IPS-NIHi11 (cell line): ENCODE measurements around the gene CBLB.
A peak's percentile ranks its signal among the peaks of the same experiment; 100 is the strongest.

ENCODE experiments used
- DNase-seq: peaks from one replicate; pipeline ENCODE4 v3.0.0; 2012; ENCODE audit warnings: mixed read lengths, low spot score

Gene CBLB

DNA sequence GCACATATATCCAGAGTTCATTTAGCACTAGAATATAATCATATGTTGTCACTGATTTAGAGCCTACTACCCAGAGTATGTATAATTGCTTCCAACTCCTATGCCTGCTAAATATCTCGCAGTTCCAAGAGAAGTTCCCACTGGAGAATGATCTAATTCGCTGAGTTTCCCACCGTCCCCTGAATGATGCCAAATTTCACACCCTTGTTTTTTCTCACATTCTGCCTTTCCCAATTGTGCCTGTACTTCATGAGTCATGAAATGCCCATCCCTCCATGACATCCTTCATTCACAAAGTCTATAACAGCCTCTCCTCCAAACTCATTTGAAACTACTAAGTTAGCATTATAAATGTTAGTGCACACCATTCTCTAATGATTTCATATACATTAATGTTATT lies 177.2 kb downstream of the CBLB start:
- no peak for DNase-seq

GRCh38 chr3:105691053-105691452 lies 177.8 kb downstream of the CBLB start:
- DNase-seq = no peak

GRCh38 chr3:105688821-105689220 lies 180.0 kb downstream of the CBLB start:
- DNase-seq = no peak

DNA sequence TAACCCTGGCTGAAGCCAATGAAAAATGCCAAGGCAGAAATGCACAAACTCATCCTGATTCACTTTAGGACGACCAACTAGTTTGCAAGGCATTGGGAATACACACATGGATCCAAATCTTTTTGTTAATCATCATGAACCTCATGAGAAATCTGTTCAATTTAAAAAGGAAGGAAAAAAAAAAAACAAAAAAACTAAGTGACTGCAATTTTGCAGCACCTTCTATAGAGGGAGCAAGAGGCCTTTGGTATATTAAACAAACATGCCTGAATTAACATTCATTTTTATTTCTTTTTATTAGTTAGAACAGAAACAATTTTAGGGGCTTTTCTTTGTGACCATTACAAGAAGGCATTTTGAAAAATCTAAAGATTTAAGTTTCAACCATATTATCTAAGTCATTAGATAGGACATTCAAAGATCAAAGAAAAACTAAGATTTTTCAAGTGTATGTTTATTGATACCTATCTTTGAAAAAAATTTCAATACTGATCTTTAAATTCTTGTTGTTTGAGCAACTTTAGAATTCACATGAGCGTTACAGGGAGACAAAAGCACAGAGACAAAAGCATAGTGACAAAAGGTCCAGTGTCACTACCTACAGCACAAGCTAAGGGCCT lies 182.4 kb downstream of the CBLB start:
- DNase-seq = peak; percentile 35

- no peak for DNase-seq
These were observed 188.9 kb downstream of the CBLB start for GRCh38 chr3:105679951-105680350.

GRCh38 chr3:105678017-105678416 lies 190.8 kb downstream of the CBLB start:
- no peak for DNase-seq

- no peak for DNase-seq
These were observed 192.1 kb downstream of the CBLB start for GRCh38 chr3:105676621-105677300.

GRCh38 chr3:105674437-105675065 lies 194.3 kb downstream of the CBLB start:
- DNase-seq = no peak

DNA sequence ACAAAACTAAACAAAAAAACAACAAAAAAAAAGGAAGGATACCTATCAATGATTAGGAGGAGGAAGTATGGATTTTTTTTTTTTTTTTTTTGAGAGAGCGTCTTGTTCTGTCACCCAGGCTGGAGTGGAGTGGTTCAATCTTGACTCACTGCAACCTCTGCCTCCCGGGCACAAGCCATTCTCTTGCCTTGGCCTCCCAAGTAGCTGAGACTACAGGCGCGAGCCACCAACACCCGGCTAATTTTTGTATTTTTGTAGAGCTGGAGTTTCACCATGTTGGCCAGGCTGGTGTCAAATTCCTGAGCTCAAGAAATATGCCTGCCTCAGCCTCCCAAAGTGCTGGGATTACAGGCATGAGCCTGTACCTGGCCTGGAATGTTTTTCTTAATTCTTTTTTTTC lies 195.8 kb downstream of the CBLB start:
- no peak for DNase-seq

DNA sequence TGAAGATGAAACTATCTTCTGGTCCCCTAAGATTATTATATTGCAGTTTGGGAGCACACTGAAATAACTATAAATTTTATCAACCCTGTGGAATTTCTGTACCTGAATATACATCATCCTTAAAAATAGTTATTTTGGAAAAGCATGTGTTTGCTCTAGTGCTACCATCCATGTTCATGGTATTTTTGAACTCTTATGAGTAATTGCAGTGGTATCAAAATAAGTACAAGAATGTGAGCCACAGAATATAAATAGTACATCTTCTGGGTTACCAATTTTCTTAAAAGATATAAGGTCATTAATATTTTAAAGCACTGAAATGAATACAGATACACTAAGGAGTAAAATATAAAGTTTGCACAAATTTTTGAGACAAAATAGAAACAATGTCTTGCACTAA lies 206.5 kb downstream of the CBLB start:
- DNase-seq = no peak

DNA sequence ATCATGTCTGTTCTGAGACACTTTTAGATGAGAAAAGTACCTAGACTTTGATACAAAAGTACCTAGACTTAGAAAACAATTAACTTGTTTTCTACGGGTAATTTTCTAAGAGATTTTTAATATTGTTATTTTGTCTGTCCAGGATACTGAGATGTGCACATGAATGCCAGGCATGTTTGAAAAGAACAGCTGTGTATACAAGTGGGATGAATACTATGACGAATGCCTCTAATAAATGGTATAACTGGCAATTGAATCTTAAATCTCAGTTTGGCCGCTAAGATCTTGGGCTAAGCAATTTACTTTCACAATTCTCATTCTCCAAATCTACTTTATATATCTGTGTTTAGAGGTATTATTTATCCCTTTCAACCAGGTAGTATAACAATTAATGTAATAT lies 207.4 kb downstream of the CBLB start:
- no peak for DNase-seq

DNA sequence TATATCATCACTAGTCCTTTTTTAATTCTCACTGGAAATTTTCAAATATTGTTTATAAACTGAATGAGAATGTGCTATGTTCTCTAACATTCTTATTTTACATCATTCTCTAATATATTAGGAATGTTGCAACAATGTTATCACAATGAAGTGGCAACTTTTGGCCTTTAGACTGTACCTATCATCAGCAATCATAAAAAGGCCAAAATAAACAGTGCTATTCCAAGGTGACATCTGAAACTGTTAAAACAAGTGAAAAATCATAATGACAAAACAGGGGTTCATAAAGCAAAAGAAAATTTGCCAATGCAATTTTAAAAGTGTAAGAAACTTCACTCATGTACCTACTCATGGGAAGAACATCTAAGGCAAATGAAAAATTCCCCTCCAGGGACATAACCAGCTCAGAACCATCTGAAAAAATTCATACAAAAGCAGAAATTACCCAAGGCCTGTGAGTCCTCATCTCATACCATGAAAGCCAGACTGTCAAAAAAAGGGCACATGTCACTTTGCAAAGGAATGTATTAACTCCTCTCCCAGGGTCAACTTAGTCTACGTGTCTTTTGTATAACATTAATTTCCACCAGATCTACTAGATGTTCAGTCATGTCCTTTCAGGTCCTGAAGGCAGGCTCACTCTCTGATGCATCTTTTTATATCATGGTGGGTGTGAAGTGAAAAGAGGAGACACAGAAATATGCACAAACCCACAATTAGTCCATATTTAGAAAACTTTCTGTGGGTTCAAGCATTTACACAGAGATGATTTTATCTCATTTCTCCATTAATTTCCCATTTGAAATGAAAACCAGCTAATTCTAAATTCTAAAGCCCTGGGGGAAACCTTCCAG lies 211.9 kb downstream of the CBLB start:
- DNase-seq = no peak

- DNase-seq = no peak
These were observed 214.9 kb downstream of the CBLB start for GRCh38 chr3:105653868-105654267.

DNA sequence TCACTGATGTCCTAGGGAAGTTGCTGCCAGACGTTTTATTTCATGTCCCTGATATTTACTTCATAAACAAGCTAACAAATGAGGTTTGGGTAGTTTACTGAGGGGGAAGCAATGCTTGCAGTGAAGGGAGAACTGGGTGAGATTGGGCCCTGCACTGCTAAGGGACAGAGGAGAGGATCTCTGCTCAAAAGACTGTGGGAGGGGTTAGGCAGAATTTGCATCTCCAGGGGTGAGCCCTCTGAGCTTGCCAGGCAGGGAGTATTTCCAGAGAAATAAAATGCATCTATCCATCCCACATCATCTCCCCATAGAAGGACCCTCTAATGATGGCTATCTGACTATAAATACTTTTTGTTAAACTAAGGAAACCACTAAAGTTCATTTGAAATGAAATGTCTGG lies 215.6 kb downstream of the CBLB start:
- DNase-seq = no peak

GRCh38 chr3:105649480-105649879 lies 219.3 kb downstream of the CBLB start:
- no peak for DNase-seq

- no peak for DNase-seq
These were observed 221.8 kb downstream of the CBLB start for GRCh38 chr3:105647047-105647446.

DNA sequence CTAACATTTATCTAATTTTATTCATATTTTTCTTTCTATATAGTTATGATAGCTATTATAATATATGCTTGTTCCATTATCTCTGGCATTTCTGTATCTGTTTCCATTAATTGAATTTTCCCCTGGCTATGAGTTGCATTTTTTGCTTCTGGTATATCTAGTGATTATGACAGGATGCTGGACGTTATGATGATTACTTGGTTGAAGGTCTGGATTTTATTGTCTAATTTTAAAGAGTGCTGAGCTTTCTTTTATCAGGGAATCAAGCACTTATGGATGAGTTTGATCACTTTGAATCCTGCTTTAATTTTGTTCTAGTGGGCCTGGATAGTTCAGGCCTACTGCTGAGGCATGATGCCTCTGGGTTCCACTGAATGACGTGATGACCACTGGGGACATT lies 229.7 kb downstream of the CBLB start:
- no peak for DNase-seq

GRCh38 chr3:105634708-105635107 lies 234.1 kb downstream of the CBLB start:
- no peak for DNase-seq

GRCh38 chr3:105629718-105630117 lies 239.1 kb downstream of the CBLB start:
- DNase-seq = no peak

DNA sequence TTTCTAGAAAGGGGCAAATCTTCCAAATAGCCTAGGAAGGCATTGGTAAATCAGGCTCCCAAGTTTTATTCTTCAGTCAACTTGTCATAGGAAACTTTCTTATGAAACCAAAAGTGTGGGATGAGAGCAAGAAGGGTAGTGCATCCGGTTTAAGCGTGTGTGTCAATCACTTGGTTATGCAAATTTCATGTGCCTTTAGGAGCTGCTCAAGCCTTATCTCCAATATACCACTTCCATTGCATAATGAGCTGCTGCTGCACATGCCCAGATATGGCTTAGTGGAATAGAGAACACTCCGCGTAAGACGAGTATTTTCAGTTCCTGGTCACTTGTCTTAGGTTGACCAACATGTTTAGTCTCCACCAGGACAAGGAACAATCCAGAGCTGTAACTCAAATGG lies 242.1 kb downstream of the CBLB start:
- no peak for DNase-seq

DNA sequence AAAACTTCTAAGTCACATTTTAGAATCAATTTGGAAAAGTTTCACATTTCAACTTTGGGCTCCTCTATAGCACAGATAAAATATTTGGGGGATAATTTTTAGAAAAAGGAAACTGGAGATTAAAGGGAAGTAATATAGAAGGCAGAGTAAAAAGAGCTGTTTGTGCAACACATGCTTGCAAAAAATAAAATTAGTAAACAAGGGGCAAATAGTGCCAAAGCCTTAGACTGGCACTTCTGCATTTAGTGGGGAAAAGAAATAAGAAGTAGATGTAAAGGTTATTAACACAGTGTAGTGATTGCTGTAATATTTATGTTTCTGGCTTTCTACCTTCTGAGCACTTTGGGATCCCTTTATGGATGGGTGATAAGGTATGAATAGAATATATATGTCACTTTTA lies 246.6 kb downstream of the CBLB start:
- DNase-seq = no peak

DNA sequence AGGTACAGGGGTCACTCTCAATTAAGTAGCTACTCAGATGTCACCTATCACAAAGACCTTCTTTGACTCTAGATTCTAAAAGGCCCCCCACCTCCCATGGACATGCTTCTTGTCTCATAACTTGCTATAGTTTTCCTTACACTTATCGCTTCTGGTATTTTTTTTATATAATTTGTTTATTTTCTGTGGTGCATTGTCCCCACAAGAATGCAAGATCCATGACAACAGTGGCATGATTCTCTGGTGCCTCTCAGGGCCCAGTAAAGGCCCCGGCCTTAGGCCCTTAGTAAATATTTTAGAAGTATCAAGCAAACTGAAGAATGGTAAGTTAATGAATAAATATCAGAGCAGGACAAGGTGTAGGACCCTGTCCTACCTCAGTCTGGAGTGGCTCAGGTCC lies 248.6 kb downstream of the CBLB start:
- no peak for DNase-seq

DNA sequence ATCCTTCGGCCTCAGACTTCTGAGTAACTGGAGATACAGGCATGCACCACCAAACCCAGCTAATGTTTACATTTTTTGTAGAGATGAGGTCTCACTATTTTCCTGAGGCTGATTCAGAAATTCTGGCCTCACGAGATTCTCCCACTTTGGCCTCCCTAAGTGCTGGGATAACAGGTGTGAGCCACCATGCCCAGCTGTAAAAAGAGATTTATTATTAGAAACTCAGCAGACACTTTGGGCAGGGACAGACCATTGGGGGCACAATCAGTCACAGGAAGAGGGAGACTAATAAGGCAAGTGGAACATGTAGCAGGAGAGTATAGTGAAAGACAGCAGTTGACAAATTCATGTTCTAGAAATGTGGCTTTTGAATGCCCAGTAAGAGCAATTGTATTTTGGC lies 249.2 kb downstream of the CBLB start:
- no peak for DNase-seq
